ENCODE data around the gene SH3PXD2A. TPM values are rescaled to one million over a fixed set of nuclear protein-coding genes. Genes with fewer than 3 reads are reported as not detected.
A peak's percentile ranks its signal among the peaks of the same experiment; 100 is the strongest.

Gene SH3PXD2A
- total RNA-seq, 1 experiment from 2014 or later: 13.2 TPM

DNA sequence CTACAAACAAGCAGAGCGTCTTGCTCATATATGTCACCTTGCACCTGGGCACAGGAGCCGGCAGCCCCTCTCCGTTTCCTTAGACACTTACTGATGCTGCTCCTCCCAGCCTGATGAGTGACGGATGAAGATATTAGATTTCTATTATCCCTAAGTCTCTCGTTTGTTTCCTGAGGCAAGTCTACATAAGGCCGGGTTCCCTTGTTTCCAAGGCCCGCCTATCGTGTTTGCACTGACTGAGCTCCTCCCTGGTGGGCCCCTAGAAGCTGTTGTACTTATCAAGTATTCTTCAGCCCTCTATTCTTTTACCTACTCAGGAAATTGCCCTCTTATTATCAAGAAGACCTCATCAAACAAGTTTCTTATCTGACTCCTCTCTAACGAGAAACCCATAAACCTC lies 18.5 kb downstream of the SH3PXD2A start:
- H3K36me3 Mint-ChIP-seq (ENCODE audit: insufficient read depth, unreplicated experiment): no peaks in the 10 kb centered on the region
- no peak overlapping the region for H3K4me3 Mint-ChIP-seq (ENCODE audit: unreplicated experiment)
- intact Hi-C loops (cut with micrococcal nuclease): no loop called here
- H3K27me3 Mint-ChIP-seq (ENCODE audit: insufficient read depth, unreplicated experiment): no peaks in the 10 kb centered on the region
- no peak for TF ChIP-seq CTCF (IDR thresholded peaks at IDR 0.05; ENCODE audit: unreplicated experiment)
- no peak for DNase-seq (ENCODE audit: unreplicated experiment)
- no TSS peak for BruUV-seq (replicated peaks)
- ChIA-PET CTCF (interaction anchor here (0.7 to 0.9 kb wide), 2 partner anchors 124 to 261 kb away, joined by 3 to 4 read pairs; no protein-coding TSS in a partner anchor), POLR2A (interaction anchor here (0.7 to 1.4 kb wide), 3 partner anchors 9 to 17 kb away, joined by 3 to 5 read pairs (median 5); no protein-coding TSS in a partner anchor)
- peaks cover 6% of the 10 kb centered on the region for H3K4me1 Mint-ChIP-seq (ENCODE audit: insufficient read depth, unreplicated experiment)
- H3K9me3 Mint-ChIP-seq (ENCODE audit: unreplicated experiment): no peaks in the 10 kb centered on the region
- H3K27ac Mint-ChIP-seq (ENCODE audit: low read depth, unreplicated experiment): no peak overlapping the region

GRCh38 chr10:103836273-103836672 lies 19.1 kb downstream of the SH3PXD2A start:
- H3K4me3 Mint-ChIP-seq (ENCODE audit: unreplicated experiment): no peak overlapping the region
- TF ChIP-seq CTCF (IDR thresholded peaks at IDR 0.05; ENCODE audit: unreplicated experiment): no peak
- BruUV-seq (replicated peaks): no TSS peak
- H3K36me3 Mint-ChIP-seq (ENCODE audit: insufficient read depth, unreplicated experiment): no peaks in the 10 kb centered on the region
- POLR2A ChIA-PET: interaction anchor here (1.1 to 1.4 kb wide), 2 partner anchors 12 to 18 kb away, joined by 5 read pairs; no protein-coding TSS in a partner anchor
- CTCF ChIA-PET: no interaction called here
- H3K9me3 Mint-ChIP-seq (ENCODE audit: unreplicated experiment): no peaks in the 10 kb centered on the region
- H3K27ac Mint-ChIP-seq (ENCODE audit: low read depth, unreplicated experiment): no peak overlapping the region
- DNase-seq (ENCODE audit: unreplicated experiment): no peak
- peaks cover 6% of the 10 kb centered on the region for H3K4me1 Mint-ChIP-seq (ENCODE audit: insufficient read depth, unreplicated experiment)
- intact Hi-C loops (cut with micrococcal nuclease): no loop called here
- H3K27me3 Mint-ChIP-seq (ENCODE audit: insufficient read depth, unreplicated experiment): no peaks in the 10 kb centered on the region

DNA sequence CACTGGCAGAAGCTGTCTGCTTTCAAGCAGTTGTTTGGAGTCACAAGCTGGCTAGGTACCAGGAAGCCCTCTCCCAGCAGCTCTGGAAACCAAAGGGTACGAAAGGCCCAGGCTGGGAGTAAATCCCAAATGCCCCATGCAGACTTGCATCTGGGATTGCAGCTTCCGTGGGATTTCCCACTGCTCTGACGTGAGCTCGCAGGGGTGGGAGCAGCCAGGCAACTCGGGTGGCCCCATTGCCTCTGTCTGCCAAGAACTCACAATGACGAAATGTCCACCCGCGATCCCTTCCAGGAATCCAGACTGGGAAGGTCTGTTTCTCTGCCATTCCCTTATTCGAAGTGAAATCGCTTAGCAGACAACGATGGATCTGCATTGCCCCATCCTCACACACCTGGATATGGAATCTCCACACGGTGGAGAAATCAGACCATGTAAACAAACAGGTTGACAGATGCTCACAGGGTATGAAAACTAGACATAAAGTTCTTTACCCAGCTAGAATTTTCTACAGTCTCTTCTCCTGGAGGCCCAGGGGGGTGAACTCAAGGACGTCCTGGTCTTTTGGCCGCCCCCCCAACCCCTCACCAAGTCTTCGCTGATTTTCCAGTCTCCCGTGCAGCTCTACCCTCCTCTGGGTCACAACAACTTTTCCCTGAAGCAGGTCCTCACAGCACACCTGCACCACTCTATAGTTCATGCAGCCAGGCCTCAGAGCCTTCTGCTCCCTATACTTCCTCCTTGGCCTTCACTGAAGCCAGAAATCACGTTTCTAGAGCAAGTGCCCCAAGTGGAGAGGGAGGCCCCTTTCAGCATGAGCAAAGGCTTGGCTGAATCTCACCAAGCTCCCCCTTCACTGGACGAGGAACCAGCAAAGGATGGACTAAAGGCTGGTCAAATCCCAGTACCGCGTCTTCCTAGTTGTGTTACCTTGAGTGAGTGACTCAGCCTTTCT lies 20.0 kb downstream of the SH3PXD2A start:
- no TSS peak for BruUV-seq (replicated peaks)
- Mint-ChIP-seq H3K9me3 (ENCODE audit: unreplicated experiment) (no peaks in the 10 kb centered on the region), H3K27ac (ENCODE audit: low read depth, unreplicated experiment) (no peak overlapping the region), H3K4me3 (ENCODE audit: unreplicated experiment) (no peak overlapping the region), H3K4me1 (ENCODE audit: insufficient read depth, unreplicated experiment) (peaks cover 6% of the 10 kb centered on the region), H3K27me3 (ENCODE audit: insufficient read depth, unreplicated experiment) (no peaks in the 10 kb centered on the region), H3K36me3 (ENCODE audit: insufficient read depth, unreplicated experiment) (no peaks in the 10 kb centered on the region)
- no peak for TF ChIP-seq CTCF (IDR thresholded peaks at IDR 0.05; ENCODE audit: unreplicated experiment)
- ChIA-PET CTCF (interaction anchor here (1.0 kb wide), 1 partner anchor 15 kb away, joined by 3 read pairs; no protein-coding TSS in a partner anchor), POLR2A (interaction anchor here (1.2 to 1.4 kb wide), 2 partner anchors 13 to 19 kb away, joined by 4 to 5 read pairs; no protein-coding TSS in a partner anchor)
- intact Hi-C loops (cut with micrococcal nuclease): no loop called here
- DNase-seq (ENCODE audit: unreplicated experiment): peak; percentile 20

DNA sequence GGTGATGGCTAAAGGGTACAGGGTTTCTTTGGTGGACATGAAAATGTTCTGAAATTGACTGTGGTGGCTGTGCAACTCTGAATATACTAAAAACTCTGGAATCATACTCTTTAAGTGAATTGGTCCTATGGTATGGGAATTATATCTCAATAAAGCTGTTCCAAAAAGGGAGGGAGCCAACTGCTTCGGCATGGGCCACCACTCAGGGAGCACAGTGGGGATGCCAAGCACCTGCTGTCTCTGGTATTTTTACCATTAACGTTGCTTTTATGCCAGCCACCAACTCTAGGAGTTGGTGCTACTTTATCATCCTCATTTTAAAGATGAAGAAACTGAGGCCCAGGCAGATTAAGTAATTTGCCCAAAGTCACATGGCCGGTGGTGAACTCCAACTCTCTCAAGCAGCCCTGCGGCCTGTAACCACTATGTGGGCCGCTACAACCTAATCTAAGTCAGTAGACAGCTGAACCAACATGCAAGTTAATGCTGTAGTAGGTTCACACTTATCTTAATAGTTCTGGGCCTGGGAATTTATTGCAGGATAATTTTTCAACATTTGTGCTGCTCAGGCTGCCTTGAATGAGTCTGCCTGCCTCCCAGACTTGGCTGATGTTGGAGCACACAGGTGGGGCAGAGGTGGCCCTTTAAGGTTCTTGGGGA lies 20.8 kb downstream of the SH3PXD2A start:
- DNase-seq (ENCODE audit: unreplicated experiment): no peak
- no peak overlapping the region for H3K4me3 Mint-ChIP-seq (ENCODE audit: unreplicated experiment)
- no peaks in the 10 kb centered on the region for H3K9me3 Mint-ChIP-seq (ENCODE audit: unreplicated experiment)
- intact Hi-C loops (cut with micrococcal nuclease): no loop called here
- H3K27ac Mint-ChIP-seq (ENCODE audit: low read depth, unreplicated experiment): no peak overlapping the region
- ChIA-PET POLR2A (interaction anchor here (1.1 to 1.2 kb wide), 2 partner anchors 14 to 54 kb away, joined by 3 to 4 read pairs; no protein-coding TSS in a partner anchor), CTCF (interaction anchor here (1.0 kb wide), 2 partner anchors 16 to 19 kb away, joined by 3 read pairs; no protein-coding TSS in a partner anchor)
- no TSS peak for BruUV-seq (replicated peaks)
- H3K27me3 Mint-ChIP-seq (ENCODE audit: insufficient read depth, unreplicated experiment): no peaks in the 10 kb centered on the region
- H3K4me1 Mint-ChIP-seq (ENCODE audit: insufficient read depth, unreplicated experiment): peaks cover 6% of the 10 kb centered on the region
- H3K36me3 Mint-ChIP-seq (ENCODE audit: insufficient read depth, unreplicated experiment): no peaks in the 10 kb centered on the region
- no peak for TF ChIP-seq CTCF (IDR thresholded peaks at IDR 0.05; ENCODE audit: unreplicated experiment)

All from MCF 10A (cell line).